ENCODE measurements around the gene PLA2G4D. TPM values are rescaled to one million over a fixed set of nuclear protein-coding genes. Genes with fewer than 3 reads are reported as not detected.

The PLA2G4D gene
- polyA plus RNA-seq, 1 donor from 2014 or later, result not detected

DNA sequence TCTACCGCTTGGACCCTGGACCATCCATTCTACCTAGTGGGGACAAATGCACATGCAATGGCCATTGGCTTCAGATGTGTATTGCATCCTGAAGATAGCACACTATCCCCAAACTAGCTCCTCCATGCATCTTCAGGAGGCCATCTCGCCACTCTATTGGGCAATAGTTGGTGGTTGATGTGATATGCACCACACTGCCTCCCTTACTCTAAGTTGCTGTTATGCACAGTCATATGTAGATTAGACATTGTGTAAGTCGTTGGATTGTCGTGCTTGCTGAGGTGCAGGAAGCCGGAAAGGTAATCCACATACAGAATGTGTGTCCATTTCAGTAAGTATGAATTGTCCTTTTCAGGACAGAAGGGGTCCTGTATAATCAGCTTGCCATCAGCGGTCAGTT, 26.7 kb upstream of the PLA2G4D start:
- TF ChIP-seq, protein P1, sequence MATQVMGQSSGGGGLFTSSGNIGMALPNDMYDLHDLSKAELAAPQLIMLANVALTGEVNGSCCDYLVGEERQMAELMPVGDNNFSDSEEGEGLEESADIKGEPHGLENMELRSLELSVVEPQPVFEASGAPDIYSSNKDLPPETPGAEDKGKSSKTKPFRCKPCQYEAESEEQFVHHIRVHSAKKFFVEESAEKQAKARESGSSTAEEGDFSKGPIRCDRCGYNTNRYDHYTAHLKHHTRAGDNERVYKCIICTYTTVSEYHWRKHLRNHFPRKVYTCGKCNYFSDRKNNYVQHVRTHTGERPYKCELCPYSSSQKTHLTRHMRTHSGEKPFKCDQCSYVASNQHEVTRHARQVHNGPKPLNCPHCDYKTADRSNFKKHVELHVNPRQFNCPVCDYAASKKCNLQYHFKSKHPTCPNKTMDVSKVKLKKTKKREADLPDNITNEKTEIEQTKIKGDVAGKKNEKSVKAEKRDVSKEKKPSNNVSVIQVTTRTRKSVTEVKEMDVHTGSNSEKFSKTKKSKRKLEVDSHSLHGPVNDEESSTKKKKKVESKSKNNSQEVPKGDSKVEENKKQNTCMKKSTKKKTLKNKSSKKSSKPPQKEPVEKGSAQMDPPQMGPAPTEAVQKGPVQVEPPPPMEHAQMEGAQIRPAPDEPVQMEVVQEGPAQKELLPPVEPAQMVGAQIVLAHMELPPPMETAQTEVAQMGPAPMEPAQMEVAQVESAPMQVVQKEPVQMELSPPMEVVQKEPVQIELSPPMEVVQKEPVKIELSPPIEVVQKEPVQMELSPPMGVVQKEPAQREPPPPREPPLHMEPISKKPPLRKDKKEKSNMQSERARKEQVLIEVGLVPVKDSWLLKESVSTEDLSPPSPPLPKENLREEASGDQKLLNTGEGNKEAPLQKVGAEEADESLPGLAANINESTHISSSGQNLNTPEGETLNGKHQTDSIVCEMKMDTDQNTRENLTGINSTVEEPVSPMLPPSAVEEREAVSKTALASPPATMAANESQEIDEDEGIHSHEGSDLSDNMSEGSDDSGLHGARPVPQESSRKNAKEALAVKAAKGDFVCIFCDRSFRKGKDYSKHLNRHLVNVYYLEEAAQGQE (IDR thresholded peaks at IDR 0.05; ENCODE audit: borderline replicate concordance), result no peak
- TF ChIP-seq SMC3 (conservative IDR thresholded peaks at IDR 0.05; ENCODE audit: poor library complexity) (no peak), EZH2 (IDR thresholded peaks at IDR 0.05; ENCODE audit: borderline replicate concordance, insufficient read depth, low read length, poor library complexity, severe bottlenecking) (no peak), EP300 (conservative IDR thresholded peaks at IDR 0.05; ENCODE audit: poor library complexity, severe bottlenecking) (no peak), RAD21 (conservative IDR thresholded peaks at IDR 0.05) (no peak), POLR2AphosphoS5 (IDR thresholded peaks at IDR 0.05) (no peak), MXI1 (conservative IDR thresholded peaks at IDR 0.05; ENCODE audit: poor library complexity, severe bottlenecking) (no peak), TAF1 (IDR thresholded peaks at IDR 0.05; ENCODE audit: low read depth) (no peak)
- TF ChIP-seq, protein P2, sequence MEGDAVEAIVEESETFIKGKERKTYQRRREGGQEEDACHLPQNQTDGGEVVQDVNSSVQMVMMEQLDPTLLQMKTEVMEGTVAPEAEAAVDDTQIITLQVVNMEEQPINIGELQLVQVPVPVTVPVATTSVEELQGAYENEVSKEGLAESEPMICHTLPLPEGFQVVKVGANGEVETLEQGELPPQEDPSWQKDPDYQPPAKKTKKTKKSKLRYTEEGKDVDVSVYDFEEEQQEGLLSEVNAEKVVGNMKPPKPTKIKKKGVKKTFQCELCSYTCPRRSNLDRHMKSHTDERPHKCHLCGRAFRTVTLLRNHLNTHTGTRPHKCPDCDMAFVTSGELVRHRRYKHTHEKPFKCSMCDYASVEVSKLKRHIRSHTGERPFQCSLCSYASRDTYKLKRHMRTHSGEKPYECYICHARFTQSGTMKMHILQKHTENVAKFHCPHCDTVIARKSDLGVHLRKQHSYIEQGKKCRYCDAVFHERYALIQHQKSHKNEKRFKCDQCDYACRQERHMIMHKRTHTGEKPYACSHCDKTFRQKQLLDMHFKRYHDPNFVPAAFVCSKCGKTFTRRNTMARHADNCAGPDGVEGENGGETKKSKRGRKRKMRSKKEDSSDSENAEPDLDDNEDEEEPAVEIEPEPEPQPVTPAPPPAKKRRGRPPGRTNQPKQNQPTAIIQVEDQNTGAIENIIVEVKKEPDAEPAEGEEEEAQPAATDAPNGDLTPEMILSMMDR (IDR thresholded peaks at IDR 0.05; ENCODE audit: poor library complexity, severe bottlenecking), result no peak
- Histone ChIP-seq H3K27ac (ENCODE audit: low read length) (no peak overlapping the region), H4K20me1 (ENCODE audit: insufficient read depth) (no peaks in the 10 kb centered on the region), H3K9me2 (ENCODE audit: insufficient read depth, low read length) (no peaks in the 10 kb centered on the region), H3K4me3 (ENCODE audit: low read length) (no peak overlapping the region), H3K9ac (ENCODE audit: low read length) (no peak overlapping the region), H3K79me2 (replicated peaks; ENCODE audit: insufficient read depth, low read length) (no peaks in the 10 kb centered on the region), H3K9me3 (ENCODE audit: low read length) (no peaks in the 10 kb centered on the region), H3K27me3 (ENCODE audit: insufficient read depth, low read depth, low read length) (no peaks in the 10 kb centered on the region), H3F3A (ENCODE audit: insufficient read depth, low read length, poor library complexity, severe bottlenecking) (no peaks in the 10 kb centered on the region), H2AFZ (ENCODE audit: low read depth, low read length) (no peak overlapping the region), H3K4me2 (ENCODE audit: low read length) (no peak overlapping the region), H3K36me3 (ENCODE audit: insufficient read depth, low read length) (no peaks in the 10 kb centered on the region)

GRCh38 chr15:42120285-42120684, 25.9 kb upstream of the PLA2G4D start:
- Histone ChIP-seq H3K79me2 (replicated peaks; ENCODE audit: insufficient read depth, low read length) (no peaks in the 10 kb centered on the region), H2AFZ (ENCODE audit: low read depth, low read length) (no peak overlapping the region), H3K4me2 (ENCODE audit: low read length) (no peak overlapping the region), H3K9me2 (ENCODE audit: insufficient read depth, low read length) (no peaks in the 10 kb centered on the region), H3K27ac (ENCODE audit: low read length) (no peak overlapping the region), H3K4me3 (ENCODE audit: low read length) (no peak overlapping the region), H3K9ac (ENCODE audit: low read length) (no peak overlapping the region), H3F3A (ENCODE audit: insufficient read depth, low read length, poor library complexity, severe bottlenecking) (no peaks in the 10 kb centered on the region), H3K27me3 (ENCODE audit: insufficient read depth, low read depth, low read length) (no peaks in the 10 kb centered on the region), H4K20me1 (ENCODE audit: insufficient read depth) (no peaks in the 10 kb centered on the region), H3K9me3 (ENCODE audit: low read length) (no peaks in the 10 kb centered on the region), H3K36me3 (ENCODE audit: insufficient read depth, low read length) (no peaks in the 10 kb centered on the region)
- TF ChIP-seq POLR2AphosphoS5 (IDR thresholded peaks at IDR 0.05), result no peak
- no peak for TF ChIP-seq RAD21 (conservative IDR thresholded peaks at IDR 0.05)
- no peak for TF ChIP-seq EZH2 (IDR thresholded peaks at IDR 0.05; ENCODE audit: borderline replicate concordance, insufficient read depth, low read length, poor library complexity, severe bottlenecking)
- TF ChIP-seq, protein P1 (IDR thresholded peaks at IDR 0.05; ENCODE audit: borderline replicate concordance), result no peak
- no peak for TF ChIP-seq EP300 (conservative IDR thresholded peaks at IDR 0.05; ENCODE audit: poor library complexity, severe bottlenecking)
- no peak for TF ChIP-seq SMC3 (conservative IDR thresholded peaks at IDR 0.05; ENCODE audit: poor library complexity)
- TF ChIP-seq TAF1 (IDR thresholded peaks at IDR 0.05; ENCODE audit: low read depth), result no peak
- TF ChIP-seq, protein P2 (IDR thresholded peaks at IDR 0.05; ENCODE audit: poor library complexity, severe bottlenecking), result no peak
- TF ChIP-seq MXI1 (conservative IDR thresholded peaks at IDR 0.05; ENCODE audit: poor library complexity, severe bottlenecking), result no peak
